Neural progenitor cell (in vitro differentiated cells): ENCODE results near the gene COQ5. TPM values are rescaled to one million over a fixed set of nuclear protein-coding genes. Genes with fewer than 3 reads are reported as not detected.

ENCODE experiments used
- DNase-seq: peaks from one replicate; pipeline ENCODE4 v3.0.0-alpha.2; 2016; ENCODE audit warnings: low spot score
- H2AFZ ChIP-seq: fragments of 200-600 bp; sonication (generic); replicated peaks from 2 replicates; pipeline ENCODE4 v1.6.1; 2016; ENCODE audit warnings: antibody characterized with exemption
- H3F3A ChIP-seq: fragments of 200-600 bp; sonication (generic); 2 replicates; pipeline ENCODE4 v1.6.1; 2016; ENCODE audit warnings: antibody characterized with exemption, low read depth
- H3K27ac ChIP-seq: fragments of 200-600 bp; sonication (generic); 2 replicates; pipeline ENCODE4 v1.5.1; 2016; ENCODE audit warnings: mild to moderate bottlenecking
- H3K27me3 ChIP-seq: fragments of 200-600 bp; sonication (generic); 2 replicates; pipeline ENCODE4 v1.6.1; 2016; ENCODE audit warnings: mild to moderate bottlenecking, moderate library complexity
- H3K36me3 ChIP-seq: fragments of 200-600 bp; sonication (generic); 2 replicates; pipeline ENCODE4 v1.5.1; 2016
- H3K4me1 ChIP-seq: fragments of 200-600 bp; sonication (generic); 2 replicates; pipeline ENCODE4 v1.6.1; 2016; ENCODE audit warnings: mixed run types
- H3K4me2 ChIP-seq: fragments of 200-600 bp; sonication (generic); 2 replicates; pipeline ENCODE4 v1.6.1; 2016
- H3K4me3 ChIP-seq: fragments of 200-600 bp; sonication (generic); 2 replicates; pipeline ENCODE4 v1.5.1; 2016
- H3K79me2 ChIP-seq: fragments of 200-600 bp; sonication (generic); 2 replicates; pipeline ENCODE4 v1.6.1; 2016; ENCODE audit warnings: low read depth
- H3K9ac ChIP-seq: fragments of 200-600 bp; sonication (generic); 2 replicates; pipeline ENCODE4 v1.6.1; 2016
- H3K9me3 ChIP-seq: fragments of 200-600 bp; sonication (generic); 2 replicates; pipeline ENCODE4 v1.5.1; 2016; ENCODE audit warnings: low read depth
- H4K20me1 ChIP-seq: fragments of 200-600 bp; sonication (generic); 2 replicates; pipeline ENCODE4 v1.6.1; 2016; ENCODE audit warnings: low read depth
- H3K27ac Mint-ChIP-seq: 3 replicates; pipeline ENCODE4 v1.8.0; 2021; ENCODE audit warnings: mixed read lengths
- H3K27me3 Mint-ChIP-seq: 2 replicates; pipeline ENCODE4 v1.8.0; 2022; ENCODE audit warnings: low read depth, mild to moderate bottlenecking, inconsistent platforms, moderate library complexity, mixed read lengths; ENCODE audit not compliant: insufficient read depth
- H3K36me3 Mint-ChIP-seq: 3 replicates; pipeline ENCODE4 v1.8.0; 2021; ENCODE audit warnings: mixed read lengths
- H3K4me1 Mint-ChIP-seq: 3 replicates; pipeline ENCODE4 v1.8.0; 2021; ENCODE audit warnings: mixed read lengths
- H3K4me3 Mint-ChIP-seq: 3 replicates; pipeline ENCODE4 v1.8.0; 2021; ENCODE audit warnings: mild to moderate bottlenecking, moderate library complexity, mixed read lengths
- H3K9me3 Mint-ChIP-seq: 3 replicates; pipeline ENCODE4 v1.8.0; 2020; ENCODE audit warnings: mixed read lengths
- CTCF ChIP-seq: fragments of 200-600 bp; sonication (generic); IDR thresholded peaks from 2 replicates; pipeline ENCODE4 v1.5.1; 2017; ENCODE audit warnings: antibody characterized with exemption, mild to moderate bottlenecking
- EZH2 ChIP-seq: fragments of 200-600 bp; sonication (generic); IDR thresholded peaks from 2 replicates; pipeline ENCODE4 v1.6.1; 2017; ENCODE audit warnings: antibody characterized with exemption, mild to moderate bottlenecking, moderate library complexity
- EZH2phosphoT487 ChIP-seq: fragments of 200-600 bp; sonication (generic); IDR thresholded peaks from 2 replicates; pipeline ENCODE4 v1.6.1; 2017; ENCODE audit warnings: antibody characterized with exemption
- total RNA-seq: library from RNA; depleted of rRNA; stranded (reverse); fragments of >200 nt; gene quantifications from 2 replicates; pipeline ENCODE4 v1.2.3, GENCODE V29; 2015; ENCODE audit warnings: low replicate concordance

The COQ5 gene
- total RNA-seq, 1 donor from 2014 or later, result 72.7 TPM

GRCh38 chr12:120473807-120474615, 54.9 kb downstream of the COQ5 start:
- TF ChIP-seq EZH2, result no peak
- TF ChIP-seq EZH2phosphoT487, result no peak
- TF ChIP-seq CTCF, result no peak
- Mint-ChIP-seq H3K36me3 (peaks cover 2% of the 10 kb centered on the region), H3K4me3 (peak overlapping the region; percentile 75), H3K9me3 (no peaks in the 10 kb centered on the region), H3K27ac (peak overlapping the region; percentile 7), H3K27me3 (peaks cover 3% of the 10 kb centered on the region), H3K4me1 (peaks cover 33% of the 10 kb centered on the region)
- H2AFZ ChIP-seq, result no peak overlapping the region
- no peak overlapping the region for H3K9ac ChIP-seq
- no peaks in the 10 kb centered on the region for H3K9me3 ChIP-seq
- no peak overlapping the region for H3K27ac ChIP-seq
- no peak overlapping the region for H3K4me3 ChIP-seq
- H4K20me1 ChIP-seq, result peaks cover under 1% of the 10 kb centered on the region
- peaks cover 25% of the 10 kb centered on the region for H3K79me2 ChIP-seq
- no peaks in the 10 kb centered on the region for H3K36me3 ChIP-seq
- peaks cover 14% of the 10 kb centered on the region for H3F3A ChIP-seq
- no peak for DNase-seq
- H3K27me3 ChIP-seq, result no peaks in the 10 kb centered on the region
- H3K4me2 ChIP-seq, result no peak overlapping the region
- H3K4me1 ChIP-seq, result peaks cover 4% of the 10 kb centered on the region

GRCh38 chr12:120472521-120472920, 56.4 kb downstream of the COQ5 start:
- H3F3A ChIP-seq, result peaks cover 17% of the 10 kb centered on the region
- H3K27ac ChIP-seq, result no peak overlapping the region
- no peak overlapping the region for H3K4me3 ChIP-seq
- H3K27me3 Mint-ChIP-seq, result peaks cover 3% of the 10 kb centered on the region
- no peak overlapping the region for H3K4me2 ChIP-seq
- no peak overlapping the region for H3K27ac Mint-ChIP-seq
- DNase-seq, result no peak
- no peak overlapping the region for H2AFZ ChIP-seq
- no peaks in the 10 kb centered on the region for H3K27me3 ChIP-seq
- no peaks in the 10 kb centered on the region for H3K9me3 ChIP-seq
- no peaks in the 10 kb centered on the region for H3K36me3 ChIP-seq
- peaks cover 15% of the 10 kb centered on the region for H4K20me1 ChIP-seq
- no peaks in the 10 kb centered on the region for H3K9me3 Mint-ChIP-seq
- peaks cover 40% of the 10 kb centered on the region for H3K4me1 Mint-ChIP-seq
- peaks cover 4% of the 10 kb centered on the region for H3K4me1 ChIP-seq
- no peak overlapping the region for H3K4me3 Mint-ChIP-seq
- TF ChIP-seq EZH2 (no peak), CTCF (no peak), EZH2phosphoT487 (no peak)
- peaks cover 3% of the 10 kb centered on the region for H3K36me3 Mint-ChIP-seq
- H3K9ac ChIP-seq, result no peak overlapping the region
- peaks cover 40% of the 10 kb centered on the region for H3K79me2 ChIP-seq

- H3K4me2 ChIP-seq, result peak overlapping the region; percentile 89
- Mint-ChIP-seq H3K4me3 (peak overlapping the region; percentile 91), H3K9me3 (no peaks in the 10 kb centered on the region), H3K36me3 (peaks cover 11% of the 10 kb centered on the region), H3K4me1 (peaks cover 49% of the 10 kb centered on the region), H3K27ac (peak overlapping the region; percentile 68), H3K27me3 (peaks cover 3% of the 10 kb centered on the region)
- H3K79me2 ChIP-seq, result peaks cover 63% of the 10 kb centered on the region
- peak overlapping the region; percentile 88 for H2AFZ ChIP-seq
- H3K27me3 ChIP-seq, result no peaks in the 10 kb centered on the region
- no peaks in the 10 kb centered on the region for H3K36me3 ChIP-seq
- peaks cover 4% of the 10 kb centered on the region for H3K4me1 ChIP-seq
- TF ChIP-seq CTCF, result no peak
- TF ChIP-seq EZH2, result no peak
- no peak for TF ChIP-seq EZH2phosphoT487
- peak overlapping the region; percentile 24 for H3K9ac ChIP-seq
- peak; percentile 59 for DNase-seq
- H4K20me1 ChIP-seq, result peaks cover 38% of the 10 kb centered on the region
- H3F3A ChIP-seq, result peaks cover 20% of the 10 kb centered on the region
- no peak overlapping the region for H3K27ac ChIP-seq
- no peaks in the 10 kb centered on the region for H3K9me3 ChIP-seq
- peak overlapping the region; percentile 98 for H3K4me3 ChIP-seq
Observed at GRCh38 chr12:120470150-120470784, 58.7 kb downstream of the COQ5 start.
